ENCODE measurements around the gene RNF130.
A peak's percentile ranks its signal among the peaks of the same experiment; 100 is the strongest.

Gene RNF130

DNA sequence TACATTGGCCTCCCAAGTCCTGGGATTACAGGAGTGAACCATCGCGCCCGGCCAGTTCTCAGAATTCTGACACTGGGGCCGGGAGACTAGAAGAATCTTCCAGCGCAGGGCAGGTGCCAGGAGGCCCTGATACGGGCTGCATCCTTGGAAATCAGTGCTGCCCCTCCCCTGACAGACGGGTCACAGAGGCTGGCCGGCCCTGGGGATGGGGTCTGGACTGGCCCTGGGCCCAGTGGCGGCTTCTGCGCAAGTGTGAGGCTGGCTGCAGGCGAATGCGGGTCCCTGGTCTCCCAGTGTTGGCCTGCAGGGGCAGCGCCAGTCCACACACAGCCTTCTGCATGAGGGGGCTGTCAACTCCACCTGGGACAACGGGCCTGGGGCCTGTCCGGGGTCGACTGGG is 163.0 kb downstream of the RNF130 start:
- TF ChIP-seq, protein P1, sequence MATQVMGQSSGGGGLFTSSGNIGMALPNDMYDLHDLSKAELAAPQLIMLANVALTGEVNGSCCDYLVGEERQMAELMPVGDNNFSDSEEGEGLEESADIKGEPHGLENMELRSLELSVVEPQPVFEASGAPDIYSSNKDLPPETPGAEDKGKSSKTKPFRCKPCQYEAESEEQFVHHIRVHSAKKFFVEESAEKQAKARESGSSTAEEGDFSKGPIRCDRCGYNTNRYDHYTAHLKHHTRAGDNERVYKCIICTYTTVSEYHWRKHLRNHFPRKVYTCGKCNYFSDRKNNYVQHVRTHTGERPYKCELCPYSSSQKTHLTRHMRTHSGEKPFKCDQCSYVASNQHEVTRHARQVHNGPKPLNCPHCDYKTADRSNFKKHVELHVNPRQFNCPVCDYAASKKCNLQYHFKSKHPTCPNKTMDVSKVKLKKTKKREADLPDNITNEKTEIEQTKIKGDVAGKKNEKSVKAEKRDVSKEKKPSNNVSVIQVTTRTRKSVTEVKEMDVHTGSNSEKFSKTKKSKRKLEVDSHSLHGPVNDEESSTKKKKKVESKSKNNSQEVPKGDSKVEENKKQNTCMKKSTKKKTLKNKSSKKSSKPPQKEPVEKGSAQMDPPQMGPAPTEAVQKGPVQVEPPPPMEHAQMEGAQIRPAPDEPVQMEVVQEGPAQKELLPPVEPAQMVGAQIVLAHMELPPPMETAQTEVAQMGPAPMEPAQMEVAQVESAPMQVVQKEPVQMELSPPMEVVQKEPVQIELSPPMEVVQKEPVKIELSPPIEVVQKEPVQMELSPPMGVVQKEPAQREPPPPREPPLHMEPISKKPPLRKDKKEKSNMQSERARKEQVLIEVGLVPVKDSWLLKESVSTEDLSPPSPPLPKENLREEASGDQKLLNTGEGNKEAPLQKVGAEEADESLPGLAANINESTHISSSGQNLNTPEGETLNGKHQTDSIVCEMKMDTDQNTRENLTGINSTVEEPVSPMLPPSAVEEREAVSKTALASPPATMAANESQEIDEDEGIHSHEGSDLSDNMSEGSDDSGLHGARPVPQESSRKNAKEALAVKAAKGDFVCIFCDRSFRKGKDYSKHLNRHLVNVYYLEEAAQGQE (IDR thresholded peaks at IDR 0.05; ENCODE audit: low read depth), result no peak
- TF ChIP-seq FOXM1 (IDR thresholded peaks at IDR 0.05; ENCODE audit: borderline replicate concordance, low read depth) (no peak), TCF12 (IDR thresholded peaks at IDR 0.05; ENCODE audit: low read depth) (no peak)

DNA sequence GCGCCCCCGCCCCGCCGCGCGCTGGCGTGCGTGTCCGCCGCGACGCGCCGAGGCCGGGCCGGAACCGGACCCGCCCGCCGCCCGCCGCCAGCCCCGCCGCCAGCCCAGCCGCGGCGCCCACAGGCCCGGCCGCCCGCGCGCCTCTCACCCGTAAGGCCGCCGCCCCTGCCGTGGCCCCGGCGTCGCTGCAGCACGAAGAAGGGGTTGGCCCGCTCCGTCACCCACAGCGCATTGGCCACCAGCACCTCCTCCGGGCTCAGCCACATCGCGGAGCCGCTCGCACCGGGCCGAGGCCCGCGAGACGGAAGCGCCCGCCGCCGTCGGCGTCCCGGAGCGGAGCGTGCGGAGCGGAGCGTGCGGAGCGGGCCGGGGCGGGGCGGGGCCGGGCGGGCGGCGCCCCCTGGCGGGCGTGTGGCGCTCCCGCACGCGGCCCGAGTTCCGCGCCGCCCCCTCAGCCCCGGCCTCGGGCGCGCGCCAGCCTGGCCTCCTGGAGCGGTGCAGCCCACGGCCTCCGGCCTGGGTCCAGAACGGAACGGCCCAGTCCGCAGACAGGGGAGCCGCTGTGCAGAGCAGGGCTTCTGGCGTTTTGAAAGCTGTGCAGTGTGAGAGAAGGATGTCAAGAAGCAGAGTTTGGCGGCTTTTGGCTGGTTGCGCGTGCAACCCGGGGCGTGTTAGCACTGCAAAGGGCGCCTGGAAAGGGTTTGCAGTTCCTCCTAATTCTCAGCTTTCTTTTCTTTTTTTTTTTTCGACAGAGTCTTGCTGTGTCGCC is 163.8 kb downstream of the RNF130 start, which contains the start of gene TBC1D9B:
Gene TBC1D9B (minus strand): TSS at position 342 of the 769 bp plus-strand sequence. CDS start 76 bp downstream, at position 266.
- TF ChIP-seq ZBTB7A (IDR thresholded peaks at IDR 0.05; ENCODE audit: low read depth) (no peak), TAF1 (IDR thresholded peaks at IDR 0.05; ENCODE audit: low read depth) (0 out of 2 replicates have a peak, but pooled peaks have one; percentile 14), FOXM1 (IDR thresholded peaks at IDR 0.05; ENCODE audit: borderline replicate concordance, low read depth) (no peak), YY1 (IDR thresholded peaks at IDR 0.05; ENCODE audit: low read depth) (peak; percentile 23; the same call in 1 of the 2 replicates), NFIC (IDR thresholded peaks at IDR 0.05) (no peak), EGR1 (IDR thresholded peaks at IDR 0.05) (peak; percentile 60), CEBPB (IDR thresholded peaks at IDR 0.05) (no peak), RAD21 (IDR thresholded peaks at IDR 0.05; ENCODE audit: low read depth) (no peak), TCF12 (IDR thresholded peaks at IDR 0.05; ENCODE audit: low read depth) (no peak)
- TF ChIP-seq, protein P2, sequence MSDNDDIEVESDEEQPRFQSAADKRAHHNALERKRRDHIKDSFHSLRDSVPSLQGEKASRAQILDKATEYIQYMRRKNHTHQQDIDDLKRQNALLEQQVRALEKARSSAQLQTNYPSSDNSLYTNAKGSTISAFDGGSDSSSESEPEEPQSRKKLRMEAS (IDR thresholded peaks at IDR 0.05), result peak; percentile 55
- TF ChIP-seq, protein P3, sequence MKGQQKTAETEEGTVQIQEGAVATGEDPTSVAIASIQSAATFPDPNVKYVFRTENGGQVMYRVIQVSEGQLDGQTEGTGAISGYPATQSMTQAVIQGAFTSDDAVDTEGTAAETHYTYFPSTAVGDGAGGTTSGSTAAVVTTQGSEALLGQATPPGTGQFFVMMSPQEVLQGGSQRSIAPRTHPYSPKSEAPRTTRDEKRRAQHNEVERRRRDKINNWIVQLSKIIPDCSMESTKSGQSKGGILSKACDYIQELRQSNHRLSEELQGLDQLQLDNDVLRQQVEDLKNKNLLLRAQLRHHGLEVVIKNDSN (IDR thresholded peaks at IDR 0.05), result no peak

DNA sequence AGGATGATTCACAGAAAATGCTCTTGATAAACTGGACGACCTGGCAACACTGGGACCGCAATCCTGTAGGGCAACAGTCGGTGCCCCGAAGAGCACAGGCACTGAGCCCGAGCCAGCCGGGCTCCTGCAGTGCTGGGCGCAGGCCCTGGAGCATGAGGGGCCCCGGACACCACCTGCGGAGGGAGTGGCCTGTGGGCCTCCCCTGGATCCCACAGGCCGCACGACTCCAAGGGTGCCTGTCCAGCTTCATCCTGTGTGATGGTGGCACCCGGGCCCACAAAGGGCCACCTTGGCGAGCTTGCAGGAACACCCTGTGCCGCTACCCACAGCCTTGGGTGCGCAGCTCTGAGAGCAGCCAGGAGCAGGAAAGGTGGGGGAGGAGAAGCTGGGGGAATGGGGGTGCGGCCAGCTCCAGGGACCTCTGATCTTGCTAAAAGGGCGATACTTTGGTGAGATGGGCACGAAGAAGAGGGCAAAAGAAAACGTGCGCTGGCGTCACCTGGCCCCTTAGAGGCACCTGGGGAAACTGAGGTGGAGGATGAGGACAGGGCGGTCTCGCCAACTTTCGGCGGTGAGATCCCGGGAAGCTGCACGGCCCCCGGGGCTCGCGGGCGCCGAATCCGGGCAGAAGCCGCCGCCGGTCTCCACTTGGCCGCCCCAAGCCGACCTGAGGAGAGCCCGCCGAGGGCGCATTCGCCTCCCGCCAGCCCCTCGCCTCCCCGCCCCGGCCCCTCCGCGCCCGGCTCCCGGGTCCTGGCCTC is 164.6 kb downstream of the RNF130 start:
- TF ChIP-seq FOXM1 (IDR thresholded peaks at IDR 0.05; ENCODE audit: borderline replicate concordance, low read depth) (no peak), YY1 (IDR thresholded peaks at IDR 0.05; ENCODE audit: low read depth) (no peak), CREB1 (IDR thresholded peaks at IDR 0.05; ENCODE audit: low read depth) (no peak), EGR1 (IDR thresholded peaks at IDR 0.05) (no peak)

DNA sequence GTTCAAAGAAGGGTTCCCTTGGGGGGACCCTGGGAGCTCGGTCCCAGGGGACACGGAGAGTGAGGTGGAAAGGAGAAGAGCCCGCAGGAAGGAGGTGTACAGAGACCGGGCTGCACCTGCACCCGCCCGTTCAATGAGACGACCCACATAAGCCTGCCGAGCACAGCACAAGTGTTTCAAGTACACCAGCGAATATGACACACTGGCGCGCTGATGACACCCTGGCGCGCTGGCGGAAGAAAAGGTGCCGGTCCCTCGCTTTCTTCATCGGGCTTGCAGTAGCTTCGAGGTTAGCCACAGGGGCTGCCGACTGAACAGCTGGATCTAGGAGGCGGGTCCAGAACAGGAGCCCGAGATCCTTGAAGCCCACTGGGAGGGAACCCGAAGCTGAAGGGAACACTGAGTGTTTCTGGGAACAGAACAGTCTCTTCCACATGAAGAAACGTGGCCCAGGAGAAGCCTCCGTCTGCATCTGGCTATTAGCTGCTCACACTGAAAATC is 165.2 kb downstream of the RNF130 start:
- TF ChIP-seq FOXM1 (IDR thresholded peaks at IDR 0.05; ENCODE audit: borderline replicate concordance, low read depth), result no peak
- TF ChIP-seq ZBTB7A (IDR thresholded peaks at IDR 0.05; ENCODE audit: low read depth), result no peak
- no peak for TF ChIP-seq CEBPB (IDR thresholded peaks at IDR 0.05)
- TF ChIP-seq, protein P3 (IDR thresholded peaks at IDR 0.05), result no peak
- TF ChIP-seq EP300 (IDR thresholded peaks at IDR 0.05; ENCODE audit: borderline replicate concordance), result no peak
- TF ChIP-seq NFIC (IDR thresholded peaks at IDR 0.05), result no peak
- TF ChIP-seq EGR1 (IDR thresholded peaks at IDR 0.05), result no peak
- TF ChIP-seq, protein P1 (IDR thresholded peaks at IDR 0.05; ENCODE audit: low read depth), result no peak
- no peak for TF ChIP-seq TEAD4 (IDR thresholded peaks at IDR 0.05)
- no peak for TF ChIP-seq CREB1 (IDR thresholded peaks at IDR 0.05; ENCODE audit: low read depth)
- TF ChIP-seq, protein P2 (IDR thresholded peaks at IDR 0.05), result no peak
- no peak for TF ChIP-seq TAF1 (IDR thresholded peaks at IDR 0.05; ENCODE audit: low read depth)
- TF ChIP-seq YY1 (IDR thresholded peaks at IDR 0.05; ENCODE audit: low read depth), result no peak

DNA sequence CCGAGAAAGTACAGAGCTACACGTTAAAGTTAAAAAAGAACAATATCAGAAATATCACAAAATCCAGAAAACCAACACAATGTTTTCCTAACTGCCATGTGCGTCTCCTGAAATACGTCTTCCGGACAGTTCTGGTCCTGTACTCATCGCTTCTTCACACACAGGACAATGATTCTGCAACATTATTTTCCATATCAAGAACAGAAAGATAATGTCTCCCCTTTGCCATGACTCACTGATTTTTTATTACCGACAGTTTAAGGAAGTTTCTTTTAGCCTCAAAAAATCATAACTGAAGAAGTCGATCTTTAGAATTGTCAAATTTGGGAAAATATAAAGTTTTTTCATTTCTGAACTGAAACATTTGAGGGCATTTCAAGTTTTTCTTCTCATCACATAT is 166.4 kb downstream of the RNF130 start:
- TF ChIP-seq RAD21 (IDR thresholded peaks at IDR 0.05; ENCODE audit: low read depth), result no peak
- TF ChIP-seq, protein P3 (IDR thresholded peaks at IDR 0.05), result no peak
- TF ChIP-seq CEBPB (IDR thresholded peaks at IDR 0.05), result no peak
- TF ChIP-seq FOXM1 (IDR thresholded peaks at IDR 0.05; ENCODE audit: borderline replicate concordance, low read depth), result no peak
- no peak for TF ChIP-seq NFIC (IDR thresholded peaks at IDR 0.05)
- no peak for TF ChIP-seq EGR1 (IDR thresholded peaks at IDR 0.05)
- no peak for TF ChIP-seq EP300 (IDR thresholded peaks at IDR 0.05; ENCODE audit: borderline replicate concordance)
